Smooth muscle cell (in vitro differentiated cells): ENCODE measurements around the gene CD93. TPM values are rescaled to one million over a fixed set of nuclear protein-coding genes. Genes with fewer than 3 reads are reported as not detected.

Experiments
- DNase-seq: peaks from one replicate; lab custom pipeline; 2025; ENCODE audit not compliant: unreplicated experiment; lab: John Stamatoyannopoulos, UW
- H2AFZ ChIP-seq: fragments of 200-600 bp; sonication (generic); 2 replicates; pipeline ENCODE4 v1.6.0; 2016; ENCODE audit warnings: antibody characterized with exemption, low read depth, mild to moderate bottlenecking
- H3F3A ChIP-seq: fragments of 200-600 bp; sonication (generic); 2 replicates; pipeline ENCODE4 v1.6.0; 2017; ENCODE audit warnings: antibody characterized with exemption, low read depth
- H3K27ac ChIP-seq: fragments of 200-600 bp; sonication (generic); 2 replicates; pipeline ENCODE4 v1.5.1; 2016; ENCODE audit warnings: low read depth, mild to moderate bottlenecking
- H3K27me3 ChIP-seq: fragments of 200-600 bp; sonication (generic); 2 replicates; pipeline ENCODE4 v1.6.1; 2016; ENCODE audit warnings: low read depth, mild to moderate bottlenecking
- H3K36me3 ChIP-seq: fragments of 200-600 bp; sonication (generic); 2 replicates; pipeline ENCODE4 v1.5.1; 2016; ENCODE audit warnings: low read depth
- H3K4me1 ChIP-seq: fragments of 200-600 bp; sonication (generic); 2 replicates; pipeline ENCODE4 v1.5.1; 2016; ENCODE audit warnings: low read depth
- H3K4me2 ChIP-seq: fragments of 200-600 bp; sonication (generic); 2 replicates; pipeline ENCODE4 v1.6.0; 2016; ENCODE audit warnings: mild to moderate bottlenecking
- H3K4me3 ChIP-seq: fragments of 200-600 bp; sonication (generic); 2 replicates; pipeline ENCODE4 v1.5.1; 2016; ENCODE audit warnings: mild to moderate bottlenecking
- H3K79me2 ChIP-seq: fragments of 200-600 bp; sonication (generic); 2 replicates; pipeline ENCODE4 v1.6.0; 2016; ENCODE audit warnings: low read depth, mild to moderate bottlenecking
- H3K9ac ChIP-seq: fragments of 200-600 bp; sonication (generic); 2 replicates; pipeline ENCODE4 v1.6.0; 2016; ENCODE audit warnings: low read depth
- H3K9me3 ChIP-seq: fragments of 200-600 bp; sonication (generic); replicated peaks from 2 replicates; pipeline ENCODE4 v1.5.1; 2016; ENCODE audit warnings: low read depth
- H4K20me1 ChIP-seq: fragments of 200-600 bp; sonication (generic); 2 replicates; pipeline ENCODE4 v1.6.0; 2016; ENCODE audit warnings: low read depth
- WGBS: methylation state at CpG from one replicate; pipeline ENCODE4 v1.1.7; 2016; ENCODE audit warnings: low lambda C conversion rate; 5-methylcytosine and 5-hydroxymethylcytosine counted together
- polyA plus RNA-seq: library from polyadenylated mRNA; unstranded; fragments of >200 nt; fragmentation: Nextera tagmentation; extraction: Ambion mirVana; gene quantifications from 2 replicates; pipeline ENCODE4 v1.2.1, GENCODE V29; 2016
- total RNA-seq: library from RNA; depleted of rRNA; stranded (reverse); fragments of >200 nt; gene quantifications from 2 replicates; pipeline ENCODE4 v1.2.3, GENCODE V29; 2014
- TF ChIP-seq, protein P1 (sequence below): fragments of 200-600 bp; sonication (generic); IDR thresholded peaks from 2 replicates; pipeline ENCODE4 v1.5.1; 2017; ENCODE audit warnings: borderline replicate concordance, mild to moderate bottlenecking, antibody characterized with exemption; ENCODE audit not compliant: insufficient read depth, poor library complexity, severe bottlenecking

CD93 gene
- total and polyA plus RNA-seq, 2 experiments from 2014 or later: not detected

- H3K36me3 ChIP-seq: no peaks in the 10 kb centered on the region
- no peaks in the 10 kb centered on the region for H3K9me3 ChIP-seq
- no peaks in the 10 kb centered on the region for H3K79me2 ChIP-seq
- H3K4me3 ChIP-seq: no peak overlapping the region
- no peaks in the 10 kb centered on the region for H3K27me3 ChIP-seq
- TF ChIP-seq, protein P1, sequence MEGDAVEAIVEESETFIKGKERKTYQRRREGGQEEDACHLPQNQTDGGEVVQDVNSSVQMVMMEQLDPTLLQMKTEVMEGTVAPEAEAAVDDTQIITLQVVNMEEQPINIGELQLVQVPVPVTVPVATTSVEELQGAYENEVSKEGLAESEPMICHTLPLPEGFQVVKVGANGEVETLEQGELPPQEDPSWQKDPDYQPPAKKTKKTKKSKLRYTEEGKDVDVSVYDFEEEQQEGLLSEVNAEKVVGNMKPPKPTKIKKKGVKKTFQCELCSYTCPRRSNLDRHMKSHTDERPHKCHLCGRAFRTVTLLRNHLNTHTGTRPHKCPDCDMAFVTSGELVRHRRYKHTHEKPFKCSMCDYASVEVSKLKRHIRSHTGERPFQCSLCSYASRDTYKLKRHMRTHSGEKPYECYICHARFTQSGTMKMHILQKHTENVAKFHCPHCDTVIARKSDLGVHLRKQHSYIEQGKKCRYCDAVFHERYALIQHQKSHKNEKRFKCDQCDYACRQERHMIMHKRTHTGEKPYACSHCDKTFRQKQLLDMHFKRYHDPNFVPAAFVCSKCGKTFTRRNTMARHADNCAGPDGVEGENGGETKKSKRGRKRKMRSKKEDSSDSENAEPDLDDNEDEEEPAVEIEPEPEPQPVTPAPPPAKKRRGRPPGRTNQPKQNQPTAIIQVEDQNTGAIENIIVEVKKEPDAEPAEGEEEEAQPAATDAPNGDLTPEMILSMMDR: no peak
- H3K4me2 ChIP-seq: no peak overlapping the region
- no peak overlapping the region for H2AFZ ChIP-seq
- 95% methylated on average over 3 of the region's 3 CpGs for WGBS
- DNase-seq: no peak
- no peaks in the 10 kb centered on the region for H4K20me1 ChIP-seq
- no peaks in the 10 kb centered on the region for H3K4me1 ChIP-seq
- H3K9ac ChIP-seq: no peak overlapping the region
- no peaks in the 10 kb centered on the region for H3F3A ChIP-seq
- no peak overlapping the region for H3K27ac ChIP-seq
Observed at GRCh38 chr20:23096097-23096496, 10.0 kb upstream of the CD93 start.

DNA sequence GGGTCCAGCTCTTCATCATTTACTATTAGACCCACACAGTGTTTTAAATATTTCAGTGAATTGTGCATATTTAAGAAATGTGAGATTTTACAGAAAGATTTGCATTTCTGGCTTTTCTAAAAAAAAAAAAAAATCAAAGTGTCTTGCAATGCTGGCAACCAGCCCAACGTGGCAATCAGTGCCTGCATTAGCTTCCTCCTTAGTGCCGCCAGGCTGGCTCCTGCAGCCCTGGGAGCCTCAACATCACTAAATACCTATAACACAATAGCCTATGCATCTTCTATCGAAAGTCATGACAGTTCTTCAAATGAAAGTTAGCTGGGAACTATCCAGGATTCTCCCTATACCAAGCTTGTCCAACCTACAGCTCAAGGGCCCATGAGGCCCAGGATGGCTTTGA lies 9.4 kb upstream of the CD93 start:
- H3K27ac ChIP-seq: peak overlapping the region; percentile 64
- no peak overlapping the region for H2AFZ ChIP-seq
- H3K9ac ChIP-seq: no peak overlapping the region
- no peaks in the 10 kb centered on the region for H3K9me3 ChIP-seq
- TF ChIP-seq, protein P1: no peak
- no peaks in the 10 kb centered on the region for H3K36me3 ChIP-seq
- no peaks in the 10 kb centered on the region for H3K27me3 ChIP-seq
- no peak for DNase-seq
- H3K79me2 ChIP-seq: no peaks in the 10 kb centered on the region
- H3K4me3 ChIP-seq: no peak overlapping the region
- H3K4me1 ChIP-seq: no peaks in the 10 kb centered on the region
- H4K20me1 ChIP-seq: no peaks in the 10 kb centered on the region
- H3K4me2 ChIP-seq: no peak overlapping the region
- 90% methylated on average over 3 of the region's 3 CpGs for WGBS
- no peaks in the 10 kb centered on the region for H3F3A ChIP-seq

GRCh38 chr20:23094927-23095326 lies 8.8 kb upstream of the CD93 start:
- no peak overlapping the region for H3K4me3 ChIP-seq
- H3K36me3 ChIP-seq: no peaks in the 10 kb centered on the region
- no peaks in the 10 kb centered on the region for H3F3A ChIP-seq
- H3K79me2 ChIP-seq: no peaks in the 10 kb centered on the region
- H3K9me3 ChIP-seq: no peaks in the 10 kb centered on the region
- 72% methylated on average over 8 of the region's 8 CpGs for WGBS
- H3K9ac ChIP-seq: no peak overlapping the region
- no peaks in the 10 kb centered on the region for H3K27me3 ChIP-seq
- H4K20me1 ChIP-seq: no peaks in the 10 kb centered on the region
- H3K27ac ChIP-seq: peak overlapping the region; percentile 64
- H3K4me1 ChIP-seq: no peaks in the 10 kb centered on the region
- H2AFZ ChIP-seq: no peak overlapping the region
- no peak for DNase-seq
- H3K4me2 ChIP-seq: no peak overlapping the region
- TF ChIP-seq, protein P1: no peak

DNA sequence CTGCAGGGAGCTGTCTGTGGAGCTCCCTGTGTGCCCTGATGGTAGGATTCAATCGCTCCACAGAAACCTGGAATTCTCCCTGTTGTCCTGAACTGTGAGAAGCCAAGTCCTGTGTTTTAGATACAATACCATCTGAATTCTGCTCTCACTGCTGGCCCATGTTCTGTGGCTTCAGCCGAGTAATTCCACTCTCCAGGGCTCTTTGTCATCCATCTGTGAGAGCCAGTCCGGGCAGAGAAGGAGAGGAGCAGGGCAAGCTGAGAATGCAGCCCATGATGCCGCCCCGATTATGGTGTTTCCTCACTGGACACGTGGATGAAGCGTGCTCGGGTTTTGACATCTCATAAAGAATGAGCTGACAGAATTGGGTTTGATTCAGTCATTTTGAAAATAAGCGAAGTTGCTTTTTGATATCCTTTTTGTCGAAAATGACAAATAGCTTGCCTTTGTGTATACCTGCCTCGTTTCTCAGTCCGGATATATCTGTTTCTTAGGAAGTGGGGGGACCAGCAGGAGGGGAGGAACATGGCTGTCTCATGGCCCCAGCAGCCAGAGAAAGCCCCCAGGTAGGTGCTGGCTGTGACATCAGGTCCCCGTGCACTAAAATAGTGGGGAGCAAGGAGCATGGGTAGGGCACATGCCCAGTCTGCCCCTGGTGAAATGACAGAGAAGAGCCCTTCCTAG lies 8.2 kb upstream of the CD93 start:
- H2AFZ ChIP-seq: no peak overlapping the region
- no peaks in the 10 kb centered on the region for H4K20me1 ChIP-seq
- H3K36me3 ChIP-seq: no peaks in the 10 kb centered on the region
- peak overlapping the region; percentile 64 for H3K27ac ChIP-seq
- no peak overlapping the region for H3K9ac ChIP-seq
- no peak for DNase-seq
- H3F3A ChIP-seq: no peaks in the 10 kb centered on the region
- H3K4me2 ChIP-seq: no peak overlapping the region
- WGBS: 94% methylated on average over 13 of the region's 13 CpGs
- no peaks in the 10 kb centered on the region for H3K27me3 ChIP-seq
- no peaks in the 10 kb centered on the region for H3K4me1 ChIP-seq
- H3K4me3 ChIP-seq: no peak overlapping the region
- H3K79me2 ChIP-seq: no peaks in the 10 kb centered on the region
- TF ChIP-seq, protein P1: no peak
- H3K9me3 ChIP-seq: no peaks in the 10 kb centered on the region
